Stimulated activated CD4-positive, alpha-beta T cell treated with anti-CD3 and anti-CD28 coated beads, TNF-alpha, amount 100 ng/mL, for 1 hour (primary cell): ENCODE results near the gene SPDYE4.

Source experiments
- DNase-seq, 3 donors: peaks; one replicate each; pipeline ENCODE4 v3.0.0-alpha.2; 2020; ENCODE audit warnings: low read depth in 3 of 3, low spot score in 1 of 3

SPDYE4 gene

DNA sequence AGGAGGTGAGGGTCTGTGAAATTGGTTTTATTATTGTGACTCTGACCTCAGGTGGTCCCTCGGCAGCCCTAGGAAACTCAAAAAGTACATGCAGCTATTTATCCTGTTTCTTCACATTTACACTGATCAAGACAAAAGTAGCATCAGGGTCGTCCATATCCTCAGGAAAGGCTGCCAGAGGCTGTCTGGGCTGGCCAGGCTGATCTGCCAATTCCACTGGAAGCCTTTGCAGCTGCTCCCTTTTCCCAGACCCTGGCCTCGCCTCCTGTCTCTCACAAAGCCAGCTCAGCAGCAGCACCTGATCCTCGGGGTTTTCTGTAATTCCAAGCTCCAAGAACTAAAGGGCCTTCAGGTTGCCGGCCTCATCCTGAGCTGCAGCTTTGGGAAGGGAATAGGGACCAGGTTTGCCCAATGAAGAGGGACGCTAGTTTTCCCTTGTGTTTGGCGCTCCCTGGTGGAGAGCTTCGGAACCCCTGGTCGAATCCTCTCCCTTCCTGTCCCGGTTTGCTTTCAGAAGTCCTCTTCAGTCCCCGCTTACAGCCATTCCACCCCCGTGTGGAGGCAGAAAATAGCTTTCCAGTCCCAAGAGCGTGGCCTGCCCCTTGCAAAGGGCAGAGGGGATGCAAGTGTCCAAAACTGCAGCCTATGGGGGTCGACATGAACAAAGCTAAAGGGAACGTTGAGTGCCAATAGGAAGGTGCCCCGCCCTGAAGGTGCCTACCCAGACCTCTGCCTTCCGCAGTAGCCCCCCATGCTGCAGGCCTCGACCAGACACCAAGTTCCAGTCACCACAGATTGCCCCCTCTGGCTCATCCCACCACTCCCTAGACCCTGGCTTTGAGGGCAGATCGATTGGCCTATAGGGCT is 27.4 kb upstream of the SPDYE4 start:
- DNase-seq, result peak; percentile 4 to 55 (median 14)

DNA sequence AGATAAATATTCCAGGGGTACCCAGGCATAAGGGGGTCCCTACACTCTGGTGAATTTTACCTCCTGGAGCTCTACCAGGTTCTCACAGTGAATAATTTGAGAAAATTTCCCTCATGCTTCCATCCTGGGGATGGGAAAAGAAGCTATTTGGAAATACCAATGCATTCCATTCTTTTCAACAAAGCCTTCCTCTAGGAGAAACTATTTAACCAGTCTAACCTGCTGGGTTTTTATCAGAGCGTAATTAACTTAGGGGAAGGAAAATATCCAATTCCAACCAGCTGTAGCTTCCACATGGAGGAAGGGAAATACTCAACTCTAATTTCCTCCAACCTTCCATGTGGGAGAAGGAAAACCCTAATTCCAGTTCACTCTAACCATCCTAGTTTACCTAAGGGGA is 23.8 kb upstream of the SPDYE4 start:
- no peak for DNase-seq

DNA sequence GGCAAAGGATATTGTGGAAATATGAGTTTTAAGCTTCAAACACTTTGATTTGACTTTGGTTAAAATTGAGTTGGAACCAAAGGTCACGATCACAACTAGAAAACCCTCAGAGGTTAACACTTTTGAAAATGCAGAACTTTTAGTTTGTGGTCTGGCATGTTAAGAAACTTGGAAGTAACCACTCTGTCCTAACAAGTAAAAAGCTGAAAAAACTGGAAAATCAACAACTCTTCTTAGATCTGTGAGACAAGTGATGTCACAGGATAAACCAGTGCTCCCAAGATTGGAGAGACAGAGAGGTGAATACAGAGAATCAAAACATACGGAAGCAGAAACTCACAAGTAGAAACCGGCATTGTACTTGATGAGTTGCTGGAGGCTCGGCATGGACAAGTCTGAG is 23.4 kb upstream of the SPDYE4 start:
- no peak for DNase-seq

DNA sequence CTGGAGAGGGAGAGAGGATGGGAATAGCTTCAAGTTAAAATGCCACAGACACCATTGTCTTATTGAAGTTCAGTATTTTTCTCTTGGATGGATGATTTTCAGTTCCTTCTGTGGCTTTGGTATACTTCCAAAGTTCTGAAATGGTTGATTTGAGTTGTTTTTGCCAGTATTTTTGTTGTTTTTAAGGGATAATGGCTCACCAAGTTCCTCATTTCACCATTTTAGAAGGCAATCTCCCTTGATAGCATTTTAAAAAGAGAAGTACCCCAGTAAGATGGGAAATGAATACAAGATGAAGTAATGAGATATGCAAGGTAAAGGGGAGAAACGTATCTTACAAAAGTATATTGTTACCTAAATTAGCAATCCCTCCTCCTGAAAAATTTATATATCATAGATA is 18.5 kb upstream of the SPDYE4 start:
- no peak for DNase-seq

- no peak for DNase-seq
These were observed 17.9 kb upstream of the SPDYE4 start for GRCh38 chr17:8776248-8776647.

DNA sequence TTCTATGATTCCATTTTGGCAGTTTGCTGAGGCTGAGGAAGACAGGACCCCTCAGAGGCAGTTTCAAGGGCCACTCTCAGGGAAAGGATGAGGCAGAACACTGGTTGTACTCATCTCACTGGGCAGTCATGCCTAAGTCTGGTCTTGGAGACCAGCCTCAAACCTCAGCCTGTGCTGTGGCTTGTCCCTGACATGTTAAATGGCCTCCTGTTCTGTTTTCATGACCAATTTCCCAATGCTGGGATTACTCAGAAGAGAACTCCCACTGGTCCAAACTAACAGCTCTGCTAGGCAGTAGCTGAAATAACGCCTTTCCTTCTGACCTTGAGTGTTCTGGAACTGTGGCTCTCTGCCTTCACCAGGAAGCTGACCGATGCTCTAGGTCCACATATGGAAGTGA is 8.4 kb upstream of the SPDYE4 start:
- DNase-seq, result no peak

DNA sequence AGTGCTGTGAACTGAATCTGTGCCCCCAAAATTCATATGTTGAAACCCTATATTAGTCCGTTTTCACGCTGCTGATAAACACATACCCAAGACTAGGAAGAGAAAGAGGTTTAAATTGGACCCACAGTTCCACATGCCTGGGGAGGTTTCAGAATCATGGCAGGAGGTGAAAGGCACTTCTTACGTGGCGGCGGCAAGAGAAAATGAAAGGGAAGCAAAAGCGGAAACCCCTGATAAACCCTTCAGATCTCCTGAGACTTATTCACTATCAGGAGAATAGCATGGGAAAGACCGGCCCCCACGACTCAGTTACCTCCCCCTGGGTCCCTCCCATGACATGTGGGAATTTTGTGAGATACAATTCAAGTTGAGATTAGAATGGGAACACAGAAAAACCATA is 3.7 kb upstream of the SPDYE4 start:
- no peak for DNase-seq

DNA sequence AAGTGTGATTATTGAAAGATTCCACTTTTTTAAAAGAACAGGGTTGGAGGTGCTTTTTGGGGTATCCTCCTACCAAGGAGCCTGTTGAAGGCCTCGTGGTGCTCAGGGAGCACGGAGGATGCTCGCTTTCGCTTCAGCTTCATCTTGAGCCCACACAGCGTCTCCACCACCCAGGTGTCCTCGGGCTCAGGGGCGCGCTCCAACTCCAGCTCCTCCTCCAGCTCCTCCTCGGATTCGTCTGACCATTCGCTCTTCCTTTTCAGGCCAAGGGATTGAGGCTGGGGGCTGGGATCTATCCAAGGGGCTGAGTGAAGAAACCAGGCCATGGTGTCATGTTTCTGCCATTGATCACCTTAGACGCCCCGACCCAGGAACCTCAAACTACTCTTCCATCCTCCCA is 1.2 kb downstream of the SPDYE4 start:
- DNase-seq, result no peak

- DNase-seq, result no peak
These were observed 2.6 kb downstream of the SPDYE4 start for GRCh38 chr17:8755590-8756255.

DNA sequence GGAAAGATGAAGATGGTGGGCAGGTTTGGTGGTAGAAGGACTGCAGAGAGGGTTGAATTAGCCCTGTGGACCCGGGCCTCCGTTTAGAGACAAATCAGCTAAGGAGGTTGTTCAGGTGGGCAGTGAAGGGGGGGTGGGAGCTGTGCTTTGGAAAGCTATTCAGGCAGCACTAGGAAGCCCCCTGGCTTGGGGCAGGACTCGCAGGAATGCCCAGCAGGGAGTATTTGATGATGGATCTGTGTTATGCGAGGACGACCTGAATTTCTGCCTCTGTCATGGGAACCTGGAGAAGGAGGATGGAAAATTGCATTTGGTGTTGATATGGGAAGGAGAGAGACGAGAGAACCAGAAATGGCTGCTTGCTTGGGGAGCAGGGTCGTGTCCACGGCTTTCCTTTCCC is 3.5 kb downstream of the SPDYE4 start:
- no peak for DNase-seq

- no peak for DNase-seq
These were observed 4.3 kb downstream of the SPDYE4 start for GRCh38 chr17:8753976-8754440.

DNA sequence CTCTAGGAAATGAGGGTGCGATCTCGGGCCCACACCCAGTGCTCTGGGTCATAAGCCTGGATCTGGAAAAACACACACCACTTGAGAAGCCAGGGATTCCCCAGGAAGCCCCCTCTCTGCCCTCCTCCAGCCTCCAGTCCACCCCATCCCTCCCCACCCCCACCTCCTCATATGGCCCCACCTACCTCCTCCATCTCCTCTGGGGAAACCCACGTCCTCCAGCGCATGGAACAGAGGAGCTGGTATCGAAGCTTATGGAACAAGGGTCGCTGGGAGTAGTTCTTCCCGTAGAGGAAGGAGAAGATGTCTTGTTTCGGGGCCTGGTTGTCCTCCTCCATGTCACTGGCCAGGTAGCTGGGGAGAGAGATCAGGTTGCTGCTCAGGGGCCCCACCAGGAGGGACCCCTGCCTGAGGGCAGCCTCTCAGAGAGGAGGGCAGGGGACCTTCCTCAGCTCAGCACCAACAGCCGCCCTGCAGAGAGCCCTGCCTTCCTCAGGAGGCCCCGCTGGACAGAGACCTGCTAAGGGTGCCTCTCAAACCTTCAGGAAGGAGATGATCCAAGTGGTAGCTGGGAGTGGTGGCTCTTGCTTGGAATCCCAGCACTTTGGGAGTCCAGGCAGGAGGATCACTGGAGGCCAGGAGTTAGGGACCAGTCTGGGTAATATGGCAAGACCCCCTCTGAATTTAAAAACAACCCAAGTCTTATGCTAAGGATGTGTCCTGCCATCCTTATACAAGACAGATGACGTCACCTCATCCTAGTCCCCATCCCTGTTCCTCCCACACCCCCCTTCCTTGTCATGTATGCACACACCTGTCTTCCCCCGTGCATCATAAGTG is 5.0 kb downstream of the SPDYE4 start:
- DNase-seq, result no peak

- DNase-seq, result no peak
These were observed 8.7 kb downstream of the SPDYE4 start for GRCh38 chr17:8749616-8750015.

DNA sequence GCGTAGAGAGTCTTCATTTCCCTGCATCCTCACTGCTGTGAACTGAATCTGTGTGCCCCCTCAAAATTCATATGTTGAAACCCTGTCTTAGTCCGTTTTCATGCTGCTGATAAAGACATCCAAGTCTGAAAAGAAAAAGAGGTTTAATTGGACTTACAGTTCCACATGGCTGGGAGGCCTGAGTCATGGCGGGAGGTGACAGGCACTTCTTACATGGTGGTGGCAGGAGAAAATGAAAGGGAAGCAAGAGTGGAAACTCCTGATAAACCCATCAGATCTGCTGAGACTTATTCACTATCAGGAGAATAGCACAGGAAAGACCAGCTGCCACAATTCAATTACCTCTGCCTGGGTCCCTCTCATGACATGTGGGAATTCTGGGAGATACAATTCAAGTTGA is 10.6 kb downstream of the SPDYE4 start:
- DNase-seq, result no peak

DNA sequence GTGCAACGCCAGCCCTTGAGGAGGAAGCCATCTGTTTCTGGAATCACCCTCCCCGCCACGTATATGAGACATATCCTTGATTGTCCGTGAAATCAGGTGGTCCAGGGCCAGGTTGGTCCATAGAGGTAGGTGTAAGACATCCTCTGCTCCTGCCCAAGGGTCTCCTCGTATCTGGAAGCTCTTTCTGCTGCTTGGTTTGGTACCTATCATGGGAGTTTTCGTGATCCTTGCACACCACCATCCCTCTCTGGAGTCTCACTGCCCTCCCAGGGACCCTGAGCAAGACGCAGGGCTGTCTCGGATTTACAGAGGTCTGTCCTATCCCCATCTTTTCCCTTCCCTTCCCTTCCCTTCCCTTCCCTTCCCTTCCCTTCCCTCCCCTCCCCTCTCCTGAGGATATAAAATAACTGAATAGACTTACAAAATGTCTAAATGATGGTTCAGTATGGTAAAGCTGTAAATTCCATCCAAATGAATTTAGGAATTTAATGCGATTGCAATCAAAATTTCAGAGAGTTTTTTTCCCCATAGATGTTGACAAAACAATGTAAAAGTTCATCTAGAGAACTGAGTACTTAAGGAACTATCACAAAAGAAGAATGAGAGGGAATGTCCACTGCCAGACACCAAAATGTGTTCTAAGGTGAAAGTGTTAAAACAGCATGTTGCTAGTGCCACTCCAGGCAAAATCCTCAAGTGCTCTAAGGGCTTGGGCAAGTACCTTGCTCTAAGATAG is 11.7 kb downstream of the SPDYE4 start:
- no peak for DNase-seq

GRCh38 chr17:8745586-8746500 is 12.5 kb downstream of the SPDYE4 start:
- peak; percentile 38 to 72 (median 65) for DNase-seq

- no peak for DNase-seq
These were observed 14.1 kb downstream of the SPDYE4 start for GRCh38 chr17:8744086-8744785.

GRCh38 chr17:8742819-8743218 is 15.5 kb downstream of the SPDYE4 start:
- DNase-seq, result no peak

- DNase-seq, result no peak
These were observed 16.1 kb downstream of the SPDYE4 start for GRCh38 chr17:8742274-8742673.
